WTC11 (cell line): ENCODE data around the gene SDK2. TPM values are rescaled to one million over a fixed set of nuclear protein-coding genes. Genes with fewer than 3 reads are reported as not detected.

Experiments used
- ATAC-seq: fragments of 200-7000 bp; cut with Tn5 transposase; 2 replicates; pipeline ENCODE4 v1.10.0; 2021; ENCODE audit warnings: mild to moderate bottlenecking, moderate library complexity
- CTCF ChIA-PET: fragments of 300-600 bp; sonication (Branson Sonifier 250); formaldehyde crosslinking; loops from one replicate; lab custom pipeline; 2021; ENCODE audit warnings: antibody characterized with exemption; lab: Charles Lee
- POLR2A ChIA-PET: fragments of 350-600 bp; sonication (Branson Sonifier 250); formaldehyde crosslinking; loops from one replicate; lab custom pipeline; 2021; ENCODE audit warnings: antibody characterized with exemption; lab: Charles Lee
- DNase-seq: peaks from one replicate; pipeline ENCODE4 v3.0.0; 2021; ENCODE audit warnings: low spot score
- H3K27ac Mint-ChIP-seq: 2 replicates; pipeline ENCODE4 v1.8.0; 2021; ENCODE audit warnings: mixed read lengths
- H3K27me3 Mint-ChIP-seq: 2 replicates; pipeline ENCODE4 v1.8.0; 2021; ENCODE audit warnings: low read depth, mild to moderate bottlenecking, moderate library complexity, mixed read lengths
- H3K36me3 Mint-ChIP-seq: 2 replicates; pipeline ENCODE4 v1.8.0; 2021; ENCODE audit warnings: mixed read lengths
- H3K4me1 Mint-ChIP-seq: 2 replicates; pipeline ENCODE4 v1.8.0; 2022; ENCODE audit warnings: mixed read lengths
- H3K4me3 Mint-ChIP-seq: 2 replicates; pipeline ENCODE4 v1.8.0; 2021; ENCODE audit warnings: mild to moderate bottlenecking, moderate library complexity, mixed read lengths
- H3K9me3 Mint-ChIP-seq: 2 replicates; pipeline ENCODE4 v1.8.0; 2021; ENCODE audit warnings: mixed read lengths
- EMX1 ChIP-seq: fragments of 250-450 bp; sonication (Bioruptor Pico); IDR thresholded peaks from 2 replicates; pipeline ENCODE4 v1.8.0; 2021; ENCODE audit warnings: mild to moderate bottlenecking
- ZNF263 ChIP-seq: sonication (generic); formaldehyde crosslinking; IDR thresholded peaks from 2 replicates; pipeline ENCODE4 v1.8.1; 2022; ENCODE audit warnings: low read depth, mild to moderate bottlenecking, moderate library complexity, missing genetic modification reagents
- total RNA-seq: library from RNA; stranded (reverse); gene quantifications from 3 replicates; pipeline ENCODE4 v1.2.3, GENCODE V29; 2021
- TF ChIP-seq, protein P1 (sequence below): sonication (generic); formaldehyde crosslinking; IDR thresholded peaks from 2 replicates; pipeline ENCODE4 v1.8.0; 2023; ENCODE audit warnings: missing genetic modification reagents, mild to moderate bottlenecking, borderline replicate concordance
- TF ChIP-seq, protein P2 (sequence below): sonication (generic); formaldehyde crosslinking; IDR thresholded peaks from 2 replicates; pipeline ENCODE4 v1.8.0; 2023; ENCODE audit warnings: missing genetic modification reagents
- TF ChIP-seq, protein P3 (sequence below): fragments of 250-450 bp; sonication (Bioruptor Pico); IDR thresholded peaks from 2 replicates; pipeline ENCODE4 v1.9.0; 2021; ENCODE audit warnings: mild to moderate bottlenecking
- TF ChIP-seq, protein P4 (sequence below): sonication (generic); formaldehyde crosslinking; conservative IDR thresholded peaks from 2 replicates; pipeline ENCODE4 v1.8.1; 2022; ENCODE audit warnings: mild to moderate bottlenecking, missing genetic modification reagents
- TF ChIP-seq, protein P5 (sequence below): fragments of 250-450 bp; sonication (Bioruptor Pico); IDR thresholded peaks from 2 replicates; pipeline ENCODE4 v2.1.2; 2022; ENCODE audit warnings: mild to moderate bottlenecking, moderate library complexity
- TF ChIP-seq, protein P6 (sequence below): fragments of 250-450 bp; sonication (Bioruptor Pico); IDR thresholded peaks from 2 replicates; pipeline ENCODE4 v1.9.0; 2021; ENCODE audit warnings: moderate library complexity, mild to moderate bottlenecking, inconsistent platforms, borderline replicate concordance

The SDK2 gene
- total RNA-seq, 1 experiment from 2014 or later = 14.8 TPM

DNA sequence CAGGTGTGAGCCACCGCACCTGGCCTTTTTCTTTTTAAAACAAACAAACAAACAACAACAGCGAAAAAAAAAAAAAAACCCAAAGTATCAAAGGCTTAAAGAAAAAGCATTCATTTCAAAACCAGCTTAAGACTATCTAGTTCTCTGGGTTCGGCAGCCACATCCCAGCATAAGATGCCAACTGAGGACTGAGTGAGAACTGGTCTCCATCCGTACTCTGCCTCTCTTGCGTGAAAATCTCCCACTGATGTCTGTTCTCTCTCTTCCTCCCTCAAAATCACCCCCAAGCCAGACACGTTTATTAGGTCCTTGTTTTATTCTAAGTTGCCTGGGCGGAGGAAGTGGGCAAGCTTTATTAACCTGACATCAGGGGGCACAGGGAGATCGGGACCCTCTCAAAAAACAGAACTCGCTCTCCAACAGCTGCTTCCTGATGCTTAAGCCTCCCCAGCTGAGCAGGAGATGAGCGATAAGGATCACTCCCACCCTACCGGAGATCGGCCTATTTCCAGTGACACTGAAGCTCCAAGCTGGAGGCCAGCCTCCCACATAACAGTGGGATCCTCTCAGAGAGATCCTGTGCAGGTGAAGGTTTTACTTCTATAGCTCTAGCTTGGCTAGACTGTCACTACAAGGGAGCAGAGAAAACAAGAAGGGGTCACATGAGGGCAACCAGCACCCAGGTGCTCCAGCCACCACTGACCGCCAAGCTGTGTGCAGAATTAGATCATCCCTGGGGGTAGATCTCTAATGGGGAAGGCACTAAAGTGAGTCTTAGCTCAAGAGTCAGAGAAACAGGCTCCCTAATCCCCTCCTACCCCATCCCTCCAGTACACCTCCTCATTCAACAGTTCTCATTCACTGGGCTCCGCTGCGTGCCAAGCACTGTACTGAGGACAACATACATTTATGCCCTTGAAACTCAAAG is 346.0 kb downstream of the SDK2 start:
- peaks cover 16% of the 10 kb centered on the region for H3K4me1 Mint-ChIP-seq
- no peaks in the 10 kb centered on the region for H3K27me3 Mint-ChIP-seq
- DNase-seq (no peak), ATAC-seq (peak; percentile 28; the same call in 1 of the 2 replicates)
- no peak overlapping the region for H3K4me3 Mint-ChIP-seq
- H3K9me3 Mint-ChIP-seq = no peaks in the 10 kb centered on the region
- CTCF ChIA-PET = interaction anchor here (1.2 kb wide), 1 partner anchor 72 kb away, joined by 8 read pairs; no protein-coding TSS in a partner anchor
- H3K36me3 Mint-ChIP-seq = no peaks in the 10 kb centered on the region
- peak overlapping the region; percentile 47; the same call in 1 of the 2 replicates for H3K27ac Mint-ChIP-seq
- POLR2A ChIA-PET = no interaction called here
- peak; percentile 25; the same call in 1 of the 2 replicates for TF ChIP-seq ZNF263 (CRISPR knock-in tag)
- TF ChIP-seq, protein P1, sequence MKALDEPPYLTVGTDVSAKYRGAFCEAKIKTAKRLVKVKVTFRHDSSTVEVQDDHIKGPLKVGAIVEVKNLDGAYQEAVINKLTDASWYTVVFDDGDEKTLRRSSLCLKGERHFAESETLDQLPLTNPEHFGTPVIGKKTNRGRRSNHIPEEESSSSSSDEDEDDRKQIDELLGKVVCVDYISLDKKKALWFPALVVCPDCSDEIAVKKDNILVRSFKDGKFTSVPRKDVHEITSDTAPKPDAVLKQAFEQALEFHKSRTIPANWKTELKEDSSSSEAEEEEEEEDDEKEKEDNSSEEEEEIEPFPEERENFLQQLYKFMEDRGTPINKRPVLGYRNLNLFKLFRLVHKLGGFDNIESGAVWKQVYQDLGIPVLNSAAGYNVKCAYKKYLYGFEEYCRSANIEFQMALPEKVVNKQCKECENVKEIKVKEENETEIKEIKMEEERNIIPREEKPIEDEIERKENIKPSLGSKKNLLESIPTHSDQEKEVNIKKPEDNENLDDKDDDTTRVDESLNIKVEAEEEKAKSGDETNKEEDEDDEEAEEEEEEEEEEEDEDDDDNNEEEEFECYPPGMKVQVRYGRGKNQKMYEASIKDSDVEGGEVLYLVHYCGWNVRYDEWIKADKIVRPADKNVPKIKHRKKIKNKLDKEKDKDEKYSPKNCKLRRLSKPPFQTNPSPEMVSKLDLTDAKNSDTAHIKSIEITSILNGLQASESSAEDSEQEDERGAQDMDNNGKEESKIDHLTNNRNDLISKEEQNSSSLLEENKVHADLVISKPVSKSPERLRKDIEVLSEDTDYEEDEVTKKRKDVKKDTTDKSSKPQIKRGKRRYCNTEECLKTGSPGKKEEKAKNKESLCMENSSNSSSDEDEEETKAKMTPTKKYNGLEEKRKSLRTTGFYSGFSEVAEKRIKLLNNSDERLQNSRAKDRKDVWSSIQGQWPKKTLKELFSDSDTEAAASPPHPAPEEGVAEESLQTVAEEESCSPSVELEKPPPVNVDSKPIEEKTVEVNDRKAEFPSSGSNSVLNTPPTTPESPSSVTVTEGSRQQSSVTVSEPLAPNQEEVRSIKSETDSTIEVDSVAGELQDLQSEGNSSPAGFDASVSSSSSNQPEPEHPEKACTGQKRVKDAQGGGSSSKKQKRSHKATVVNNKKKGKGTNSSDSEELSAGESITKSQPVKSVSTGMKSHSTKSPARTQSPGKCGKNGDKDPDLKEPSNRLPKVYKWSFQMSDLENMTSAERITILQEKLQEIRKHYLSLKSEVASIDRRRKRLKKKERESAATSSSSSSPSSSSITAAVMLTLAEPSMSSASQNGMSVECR = no peak

DNA sequence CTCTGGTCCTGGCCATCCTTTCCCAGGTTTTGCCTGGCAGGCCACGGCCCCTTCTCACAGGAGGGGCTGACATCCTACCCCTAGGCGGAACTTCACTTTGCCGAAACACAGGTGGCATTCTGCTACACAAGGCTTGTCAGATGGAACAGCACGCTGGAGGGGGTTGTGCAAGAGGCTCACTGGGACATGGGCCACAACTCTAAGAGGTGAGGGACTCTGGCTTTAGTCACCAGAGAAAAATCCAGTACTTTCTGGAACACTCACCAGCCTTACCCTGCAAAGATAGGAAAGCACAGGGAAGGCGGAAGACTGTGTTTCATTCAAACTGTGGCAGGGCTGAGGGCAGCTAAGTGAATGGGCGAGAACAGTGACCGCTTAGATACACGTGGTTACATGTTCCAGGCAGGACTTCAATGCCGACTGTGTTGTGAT is 350.7 kb downstream of the SDK2 start:
- Mint-ChIP-seq H3K27me3 (no peaks in the 10 kb centered on the region), H3K4me3 (no peak overlapping the region), H3K27ac (peak overlapping the region; percentile 20; the same call in 1 of the 2 replicates), H3K9me3 (no peaks in the 10 kb centered on the region), H3K36me3 (no peaks in the 10 kb centered on the region), H3K4me1 (peaks cover 20% of the 10 kb centered on the region)
- DNase-seq (no peak), ATAC-seq (no peak)
- ChIA-PET POLR2A (no interaction called here), CTCF (interaction anchor here (0.6 to 1.0 kb wide), 2 partner anchors 77 to 724 kb away, joined by 3 read pairs; no protein-coding TSS in a partner anchor)
- TF ChIP-seq, protein P2, sequence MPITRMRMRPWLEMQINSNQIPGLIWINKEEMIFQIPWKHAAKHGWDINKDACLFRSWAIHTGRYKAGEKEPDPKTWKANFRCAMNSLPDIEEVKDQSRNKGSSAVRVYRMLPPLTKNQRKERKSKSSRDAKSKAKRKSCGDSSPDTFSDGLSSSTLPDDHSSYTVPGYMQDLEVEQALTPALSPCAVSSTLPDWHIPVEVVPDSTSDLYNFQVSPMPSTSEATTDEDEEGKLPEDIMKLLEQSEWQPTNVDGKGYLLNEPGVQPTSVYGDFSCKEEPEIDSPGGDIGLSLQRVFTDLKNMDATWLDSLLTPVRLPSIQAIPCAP = no peak
- TF ChIP-seq, protein P3, sequence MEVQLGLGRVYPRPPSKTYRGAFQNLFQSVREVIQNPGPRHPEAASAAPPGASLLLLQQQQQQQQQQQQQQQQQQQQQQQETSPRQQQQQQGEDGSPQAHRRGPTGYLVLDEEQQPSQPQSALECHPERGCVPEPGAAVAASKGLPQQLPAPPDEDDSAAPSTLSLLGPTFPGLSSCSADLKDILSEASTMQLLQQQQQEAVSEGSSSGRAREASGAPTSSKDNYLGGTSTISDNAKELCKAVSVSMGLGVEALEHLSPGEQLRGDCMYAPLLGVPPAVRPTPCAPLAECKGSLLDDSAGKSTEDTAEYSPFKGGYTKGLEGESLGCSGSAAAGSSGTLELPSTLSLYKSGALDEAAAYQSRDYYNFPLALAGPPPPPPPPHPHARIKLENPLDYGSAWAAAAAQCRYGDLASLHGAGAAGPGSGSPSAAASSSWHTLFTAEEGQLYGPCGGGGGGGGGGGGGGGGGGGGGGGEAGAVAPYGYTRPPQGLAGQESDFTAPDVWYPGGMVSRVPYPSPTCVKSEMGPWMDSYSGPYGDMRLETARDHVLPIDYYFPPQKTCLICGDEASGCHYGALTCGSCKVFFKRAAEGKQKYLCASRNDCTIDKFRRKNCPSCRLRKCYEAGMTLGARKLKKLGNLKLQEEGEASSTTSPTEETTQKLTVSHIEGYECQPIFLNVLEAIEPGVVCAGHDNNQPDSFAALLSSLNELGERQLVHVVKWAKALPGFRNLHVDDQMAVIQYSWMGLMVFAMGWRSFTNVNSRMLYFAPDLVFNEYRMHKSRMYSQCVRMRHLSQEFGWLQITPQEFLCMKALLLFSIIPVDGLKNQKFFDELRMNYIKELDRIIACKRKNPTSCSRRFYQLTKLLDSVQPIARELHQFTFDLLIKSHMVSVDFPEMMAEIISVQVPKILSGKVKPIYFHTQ (CRISPR knock-in tag) = no peak

DNA sequence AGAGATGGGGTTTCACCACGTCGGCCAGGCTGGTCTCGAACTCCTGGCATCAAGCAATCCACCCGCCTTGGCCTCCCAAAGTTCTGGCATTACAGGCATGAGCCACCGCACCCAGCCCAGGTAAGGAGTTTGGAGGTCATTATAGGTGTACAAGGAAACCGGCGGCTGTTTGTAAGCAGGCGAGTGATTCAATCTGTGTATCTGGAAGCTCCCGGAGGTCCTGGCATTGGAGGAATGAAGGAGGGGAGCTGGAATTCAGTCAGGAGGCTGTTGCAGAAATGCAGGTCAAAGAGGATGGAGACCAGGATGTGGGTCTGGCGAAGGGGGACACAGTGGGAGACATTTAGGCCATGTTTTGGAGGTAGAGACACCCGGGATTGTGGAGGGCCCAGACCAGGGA is 351.2 kb downstream of the SDK2 start:
- Mint-ChIP-seq H3K4me3 (no peak overlapping the region), H3K4me1 (peaks cover 16% of the 10 kb centered on the region), H3K36me3 (no peaks in the 10 kb centered on the region), H3K27ac (peak overlapping the region; percentile 20; the same call in 1 of the 2 replicates), H3K9me3 (no peaks in the 10 kb centered on the region)
- DNase-seq = no peak
- POLR2A ChIA-PET = no interaction called here
- no peak; the same call in 1 of the 2 replicates for ATAC-seq
- no peak for TF ChIP-seq EMX1
- TF ChIP-seq, protein P4, sequence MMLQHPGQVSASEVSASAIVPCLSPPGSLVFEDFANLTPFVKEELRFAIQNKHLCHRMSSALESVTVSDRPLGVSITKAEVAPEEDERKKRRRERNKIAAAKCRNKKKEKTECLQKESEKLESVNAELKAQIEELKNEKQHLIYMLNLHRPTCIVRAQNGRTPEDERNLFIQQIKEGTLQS = no peak
- TF ChIP-seq, protein P5, sequence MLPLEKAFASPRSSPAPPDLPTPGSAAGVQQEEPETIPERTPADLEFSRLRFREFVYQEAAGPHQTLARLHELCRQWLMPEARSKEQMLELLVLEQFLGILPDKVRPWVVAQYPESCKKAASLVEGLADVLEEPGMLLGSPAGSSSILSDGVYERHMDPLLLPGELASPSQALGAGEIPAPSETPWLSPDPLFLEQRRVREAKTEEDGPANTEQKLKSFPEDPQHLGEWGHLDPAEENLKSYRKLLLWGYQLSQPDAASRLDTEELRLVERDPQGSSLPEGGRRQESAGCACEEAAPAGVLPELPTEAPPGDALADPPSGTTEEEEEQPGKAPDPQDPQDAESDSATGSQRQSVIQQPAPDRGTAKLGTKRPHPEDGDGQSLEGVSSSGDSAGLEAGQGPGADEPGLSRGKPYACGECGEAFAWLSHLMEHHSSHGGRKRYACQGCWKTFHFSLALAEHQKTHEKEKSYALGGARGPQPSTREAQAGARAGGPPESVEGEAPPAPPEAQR (CRISPR knock-in tag) = no peak
- TF ChIP-seq, protein P6, sequence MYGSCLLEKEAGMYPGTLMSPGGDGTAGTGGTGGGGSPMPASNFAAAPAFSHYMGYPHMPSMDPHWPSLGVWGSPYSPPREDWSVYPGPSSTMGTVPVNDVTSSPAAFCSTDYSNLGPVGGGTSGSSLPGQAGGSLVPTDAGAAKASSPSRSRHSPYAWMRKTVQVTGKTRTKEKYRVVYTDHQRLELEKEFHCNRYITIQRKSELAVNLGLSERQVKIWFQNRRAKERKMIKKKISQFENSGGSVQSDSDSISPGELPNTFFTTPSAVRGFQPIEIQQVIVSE (CRISPR knock-in tag) = no peak
- TF ChIP-seq, all 79 proteins: peak for 0
- CTCF ChIA-PET = interaction anchor here (1.0 kb wide), 1 partner anchor 77 kb away, joined by 3 read pairs; no protein-coding TSS in a partner anchor
- no peaks in the 10 kb centered on the region for H3K27me3 Mint-ChIP-seq
